IMR-90 (cell line): ENCODE measurements around the gene INTS3. TPM values are rescaled to one million over a fixed set of nuclear protein-coding genes. Genes with fewer than 3 reads are reported as not detected.
A peak's percentile ranks its signal among the peaks of the same experiment; 100 is the strongest.

Source experiments
- ATAC-seq: fragments of 200-7000 bp; cut with Tn5 transposase; 2 replicates; pipeline ENCODE4 v1.9.1; 2020; ENCODE audit warnings: low read depth, mild to moderate bottlenecking, moderate library complexity
- BruUV-seq: library from RNA; stranded (reverse); fragments of 400-500 nt; replicated peaks from 2 replicates; lab custom pipeline; 2021; lab: Mats Ljungman, UMichigan
- CTCF ChIA-PET: fragments of 300-600 bp; formaldehyde crosslinking; extraction: SDS; loops from one replicate; lab custom pipeline; 2021; ENCODE audit warnings: antibody characterized with exemption; lab: Yijun Ruan, JAX
- POLR2A ChIA-PET: fragments of 300-600 bp; sonication (Branson Sonifier 250); formaldehyde crosslinking; loops from one replicate; lab custom pipeline; 2022; ENCODE audit warnings: antibody characterized with exemption; ENCODE audit not compliant: unreplicated experiment; lab: Charles Lee
- DNase-seq: peaks from one replicate; pipeline ENCODE4 v3.0.0; 2013
- H2AFZ ChIP-seq: replicated peaks from 2 replicates; pipeline ENCODE3; 2013; ENCODE audit warnings: low read length, mild to moderate bottlenecking; ENCODE audit not compliant: poor library complexity
- H2AK5ac ChIP-seq: 2 replicates; pipeline ENCODE4 v1.6.1; 2013; ENCODE audit warnings: low read depth, low read length, inconsistent platforms
- H2AK9ac ChIP-seq: replicated peaks from 2 replicates; pipeline ENCODE3; 2013; ENCODE audit warnings: mild to moderate bottlenecking, low read depth, low read length, moderate library complexity; ENCODE audit not compliant: poor library complexity
- H2BK120ac ChIP-seq: 2 replicates; pipeline ENCODE4 v1.6.1; 2013; ENCODE audit warnings: low read depth, low read length, inconsistent platforms
- H2BK15ac ChIP-seq: 3 replicates; pipeline ENCODE4 v1.6.1; 2013; ENCODE audit warnings: low read depth, low read length, inconsistent platforms
- H2BK20ac ChIP-seq: 2 replicates; pipeline ENCODE4 v1.6.1; 2013; ENCODE audit warnings: low read depth, mild to moderate bottlenecking, inconsistent platforms, low read length, moderate library complexity
- H2BK5ac ChIP-seq: 2 replicates; pipeline ENCODE4 v1.6.1; 2013; ENCODE audit warnings: mild to moderate bottlenecking, low read depth, low read length, inconsistent platforms; ENCODE audit not compliant: poor library complexity, severe bottlenecking
- H3K14ac ChIP-seq: replicated peaks from 2 replicates; pipeline ENCODE4 v1.6.1; 2013; ENCODE audit warnings: low read depth, low read length, inconsistent platforms
- H3K18ac ChIP-seq: 2 replicates; pipeline ENCODE4 v1.6.1; 2013; ENCODE audit warnings: low read depth, low read length, control low read depth
- H3K23ac ChIP-seq: 2 replicates; pipeline ENCODE4 v1.6.1; 2013; ENCODE audit warnings: low read depth, low read length, inconsistent platforms
- H3K27ac ChIP-seq: 2 replicates; pipeline ENCODE4 v1.5.1; 2013; ENCODE audit warnings: mild to moderate bottlenecking, control low read depth, low read length; ENCODE audit not compliant: insufficient read depth
- H3K27me3 ChIP-seq: 2 replicates; pipeline ENCODE4 v1.6.1; 2013; ENCODE audit warnings: low read length; ENCODE audit not compliant: control insufficient read depth, insufficient read depth
- H3K36me3 ChIP-seq: 2 replicates; pipeline ENCODE4 v1.6.1; 2013; ENCODE audit warnings: low read length, mixed read lengths; ENCODE audit not compliant: control insufficient read depth, insufficient read depth
- H3K4ac ChIP-seq: 2 replicates; pipeline ENCODE4 v1.6.1; 2013; ENCODE audit warnings: low read depth, low read length, inconsistent platforms
- H3K4me1 ChIP-seq: 2 replicates; pipeline ENCODE4 v1.6.1; 2013; ENCODE audit warnings: low read length, mixed read lengths; ENCODE audit not compliant: control insufficient read depth, insufficient read depth
- H3K4me2 ChIP-seq: 2 replicates; pipeline ENCODE4 v1.6.1; 2013; ENCODE audit warnings: low read depth, mild to moderate bottlenecking, control low read depth, low read length, moderate library complexity
- H3K4me3 ChIP-seq: 2 replicates; pipeline ENCODE4 v1.5.1; 2013; ENCODE audit warnings: low read depth, mild to moderate bottlenecking, control low read depth, low read length, moderate library complexity; ENCODE audit not compliant: insufficient read depth
- H3K56ac ChIP-seq: 2 replicates; pipeline ENCODE4 v1.6.1; 2013; ENCODE audit warnings: low read length, inconsistent platforms; ENCODE audit not compliant: insufficient read depth; ENCODE audit errors: extremely low read depth
- H3K79me1 ChIP-seq, 2 experiments: 2 replicates each; pipeline ENCODE4 v1.6.1; 2013; ENCODE audit warnings: low read length in 2 of 2, inconsistent platforms in 1 of 2, low read depth in 1 of 2
- H3K9ac ChIP-seq: 2 replicates; pipeline ENCODE4 v1.6.1; 2013; ENCODE audit warnings: low read depth, low read length, control low read depth
- H3K9me1 ChIP-seq: 2 replicates; pipeline ENCODE4 v1.6.1; 2013; ENCODE audit warnings: low read length, inconsistent platforms; ENCODE audit not compliant: insufficient read depth
- H3K9me3 ChIP-seq: 2 replicates; pipeline ENCODE4 v1.6.1; 2013; ENCODE audit warnings: low read length; ENCODE audit not compliant: control insufficient read depth, insufficient read depth
- H4K20me1 ChIP-seq: 2 replicates; pipeline ENCODE4 v1.6.1; 2013; ENCODE audit warnings: low read length, inconsistent platforms; ENCODE audit not compliant: insufficient read depth
- H4K5ac ChIP-seq: 2 replicates; pipeline ENCODE4 v1.6.1; 2013; ENCODE audit warnings: mild to moderate bottlenecking, low read depth, low read length, control low read depth
- H4K8ac ChIP-seq, 2 experiments: 2 replicates each; pipeline ENCODE4 v1.6.1; 2013; ENCODE audit warnings: low read depth in 2 of 2, low read length in 2 of 2, control low read depth in 1 of 2, inconsistent platforms in 1 of 2
- H4K91ac ChIP-seq: 2 replicates; pipeline ENCODE4 v1.6.1; 2013; ENCODE audit warnings: low read depth, low read length, inconsistent platforms; ENCODE audit not compliant: insufficient read depth
- BHLHE40 ChIP-seq: fragments of 150-350 bp; IDR thresholded peaks from 2 replicates; pipeline ENCODE4 v1.6.1; 2016; ENCODE audit warnings: mild to moderate bottlenecking, low read depth, low read length
- WGBS, 2 experiments: methylation state at CpG; one replicate each; pipeline versions ENCODE4 v1.1.5 to v1.1.7; 2013; ENCODE audit warnings: missing lambda C conversion rate in 2 of 2; ENCODE audit not compliant: insufficient read length in 1 of 2; ENCODE audit errors: extremely low coverage in 2 of 2; 5-methylcytosine and 5-hydroxymethylcytosine counted together
- dilution Hi-C: fragments of 300-500 bp; cut with HindIII; formaldehyde crosslinking; loops from one replicate; pipeline ENCODE4 v1.14.3; 2018; ENCODE audit warnings: low sequenced_read_pairs; ENCODE audit not compliant: unreplicated experiment
- in situ Hi-C: fragments of 300-500 bp; cut with MboI; formaldehyde crosslinking; loops from 3 replicates; pipeline ENCODE4 v1.14.3; 2019; ENCODE audit warnings: low sequenced_read_pairs, inconsistent platforms, mixed read lengths
- intact Hi-C: fragments of 100-400 bp; cut with micrococcal nuclease; formaldehyde crosslinking; loops from 2 replicates; pipeline ENCODE4 v1.10.0; 2022
- polyA plus RNA-seq, 3 experiments: library from polyadenylated mRNA; depleted of rRNA; stranded (reverse); fragments of >200 nt; gene quantifications; 2 replicates each; pipeline ENCODE4 v1.2.3, GENCODE V29; 2012; ENCODE audit warnings: low replicate concordance in 1 of 3
- total RNA-seq: library from RNA; depleted of rRNA; stranded (reverse); fragments of >200 nt; gene quantifications from 2 replicates; pipeline ENCODE4 v1.2.3, GENCODE V29; 2012

The INTS3 gene
- total and polyA plus RNA-seq, 2 of the 4 experiments (the other 2 are of a cell fraction) = 33.5 to 59.4 TPM

DNA sequence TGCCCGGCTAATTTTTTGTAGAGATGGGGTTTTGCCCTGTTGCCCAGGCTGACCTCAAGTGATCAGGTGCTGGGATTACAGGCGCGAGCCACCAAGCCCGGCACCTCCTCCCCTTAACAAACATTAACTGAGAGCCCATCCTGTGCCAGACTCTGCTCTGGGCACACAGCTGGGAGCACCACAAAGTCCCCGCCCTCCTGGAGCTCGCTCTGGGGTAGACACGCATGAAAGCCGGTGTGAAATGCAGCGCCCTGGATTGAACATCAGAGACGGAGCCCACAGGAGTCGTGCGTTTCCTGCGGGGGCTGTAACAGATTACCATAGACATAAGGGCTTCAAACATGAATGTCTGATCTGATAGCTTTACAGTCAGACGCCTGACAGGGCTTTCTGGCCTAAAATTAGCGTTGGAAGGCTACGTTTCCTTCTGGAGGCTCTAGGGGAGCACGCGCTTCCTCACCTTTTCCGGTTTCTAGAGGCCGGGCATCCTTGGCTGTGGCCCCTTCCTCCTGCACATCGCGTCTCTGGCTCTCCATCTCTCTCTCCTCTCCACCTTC is 61.7 kb downstream of the INTS3 start:
- Histone ChIP-seq H3K4ac (peak overlapping the region; percentile 95), H4K8ac (peak overlapping the region; percentile 48 to 92; a peak in 3 of 4 replicates), H2BK120ac (peak overlapping the region; percentile 91), H2BK20ac (peak overlapping the region; percentile 92), H3K9ac (peak overlapping the region; percentile 30), H2BK5ac (peak overlapping the region; percentile 97), H3K56ac (no peak overlapping the region), H3K79me1 (0 out of 4 replicates have a peak, but pooled peaks cover 0 to 3% of the 10 kb centered on the region in 2 experiments), H3K18ac (peak overlapping the region; percentile 78; the same call in 1 of the 2 replicates), H3K27ac (peak overlapping the region; percentile 93; the same call in 1 of the 2 replicates), H3K9me1 (peaks cover 10% of the 10 kb centered on the region), H4K91ac (peak overlapping the region; percentile 75; the same call in 1 of the 2 replicates), H2BK15ac (peak overlapping the region; percentile 89; the same call in 2 of the 3 replicates), H2AK5ac (peak overlapping the region; percentile 79), H3K4me2 (peak overlapping the region; percentile 87; the same call in 1 of the 2 replicates), H3K4me3 (no peak overlapping the region), H2AFZ (peak overlapping the region; percentile 92), H3K4me1 (peaks cover 11% of the 10 kb centered on the region), H4K5ac (peak overlapping the region; percentile 51; the same call in 1 of the 2 replicates), H4K20me1 (no peaks in the 10 kb centered on the region), H2AK9ac (peak overlapping the region; percentile 84), H3K9me3 (no peaks in the 10 kb centered on the region), H3K14ac (peak overlapping the region; percentile 84), H3K36me3 (no peaks in the 10 kb centered on the region), H3K27me3 (no peaks in the 10 kb centered on the region), H3K23ac (peak overlapping the region; percentile 94; the same call in 1 of the 2 replicates)
- intact Hi-C loops = loop anchor here (10.0 kb wide), 1 partner anchor 135 kb away; the partner anchor contains the start of gene GATAD2B
- TF ChIP-seq BHLHE40 = no peak
- ATAC-seq (no peak), DNase-seq (no peak)
- POLR2A ChIA-PET = no interaction called here
- CTCF ChIA-PET = no interaction called here
- 63% methylated on average over 16 of the region's 22 CpGs; no CpG with 5 or more reads in 1 of the 2 experiments for WGBS, 2 experiments
- dilution Hi-C loops = no loop called here
- in situ Hi-C loops = no loop called here
- BruUV-seq = no TSS peak
